ENCODE measurements around the gene EVI5. TPM values are rescaled to one million over a fixed set of nuclear protein-coding genes. Genes with fewer than 3 reads are reported as not detected.

The EVI5 gene
- total RNA-seq, 1 donor from 2014 or later = 30.3 TPM

DNA sequence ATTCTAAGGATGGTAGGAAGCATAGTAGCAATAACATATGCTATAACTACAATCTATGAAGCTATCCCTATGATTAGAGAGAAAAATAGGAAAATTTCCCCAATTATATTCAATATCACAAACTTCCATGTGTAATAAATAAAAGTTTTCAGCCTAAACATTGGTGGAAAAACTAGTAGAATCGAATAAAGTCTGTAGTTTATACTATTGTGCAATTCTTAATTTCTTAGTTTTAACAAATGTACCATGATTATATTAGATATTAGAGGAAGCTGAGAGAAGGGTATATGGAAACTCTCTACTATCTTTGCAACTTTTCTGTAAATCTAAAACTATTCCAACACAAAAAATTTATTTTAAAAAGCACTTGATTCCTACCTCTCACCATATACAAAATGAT is 284.4 kb downstream of the EVI5 start:
- TF ChIP-seq, protein P1, sequence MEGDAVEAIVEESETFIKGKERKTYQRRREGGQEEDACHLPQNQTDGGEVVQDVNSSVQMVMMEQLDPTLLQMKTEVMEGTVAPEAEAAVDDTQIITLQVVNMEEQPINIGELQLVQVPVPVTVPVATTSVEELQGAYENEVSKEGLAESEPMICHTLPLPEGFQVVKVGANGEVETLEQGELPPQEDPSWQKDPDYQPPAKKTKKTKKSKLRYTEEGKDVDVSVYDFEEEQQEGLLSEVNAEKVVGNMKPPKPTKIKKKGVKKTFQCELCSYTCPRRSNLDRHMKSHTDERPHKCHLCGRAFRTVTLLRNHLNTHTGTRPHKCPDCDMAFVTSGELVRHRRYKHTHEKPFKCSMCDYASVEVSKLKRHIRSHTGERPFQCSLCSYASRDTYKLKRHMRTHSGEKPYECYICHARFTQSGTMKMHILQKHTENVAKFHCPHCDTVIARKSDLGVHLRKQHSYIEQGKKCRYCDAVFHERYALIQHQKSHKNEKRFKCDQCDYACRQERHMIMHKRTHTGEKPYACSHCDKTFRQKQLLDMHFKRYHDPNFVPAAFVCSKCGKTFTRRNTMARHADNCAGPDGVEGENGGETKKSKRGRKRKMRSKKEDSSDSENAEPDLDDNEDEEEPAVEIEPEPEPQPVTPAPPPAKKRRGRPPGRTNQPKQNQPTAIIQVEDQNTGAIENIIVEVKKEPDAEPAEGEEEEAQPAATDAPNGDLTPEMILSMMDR (IDR thresholded peaks at IDR 0.05; ENCODE audit: unreplicated experiment) = no peak
- no peak overlapping the region for H3K4me3 Mint-ChIP-seq (ENCODE audit: low read depth)

DNA sequence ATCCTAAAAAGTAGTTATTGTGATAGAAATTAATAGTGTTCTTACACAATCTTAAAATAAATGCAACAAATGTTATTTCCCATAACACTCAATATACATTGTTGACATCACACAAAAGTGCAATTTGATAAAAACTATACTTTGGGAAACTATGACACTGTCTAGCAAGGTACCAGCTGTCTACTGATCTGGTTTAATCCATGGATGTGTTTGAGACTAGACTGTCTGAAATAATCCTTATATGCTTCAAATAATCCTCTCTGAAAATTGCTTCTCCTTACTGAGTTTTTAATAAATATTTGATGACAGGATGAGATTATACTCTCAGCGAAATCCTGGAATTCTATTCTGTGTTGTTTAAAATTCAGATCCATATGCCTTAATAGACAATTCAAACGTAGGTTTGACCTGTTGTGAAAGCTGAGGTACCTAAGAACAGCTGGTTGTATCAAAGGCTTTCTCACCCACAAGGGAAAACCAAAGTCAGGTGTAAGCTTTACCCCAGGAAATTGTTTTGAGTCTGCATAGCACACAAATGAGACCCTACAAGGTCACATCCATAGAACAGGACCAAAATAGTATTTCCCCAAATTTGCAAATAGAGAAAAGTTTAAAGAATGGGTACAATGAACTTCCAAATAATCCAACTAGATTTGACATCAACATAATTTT is 289.4 kb downstream of the EVI5 start:
- Mint-ChIP-seq H3K4me1 (ENCODE audit: low read depth) (no peaks in the 10 kb centered on the region), H3K36me3 (ENCODE audit: insufficient read depth) (no peaks in the 10 kb centered on the region), H3K27ac (no peak overlapping the region), H3K27me3 (peaks cover 25% of the 10 kb centered on the region), H3K9me3 (ENCODE audit: low read depth) (no peaks in the 10 kb centered on the region), H3K4me3 (ENCODE audit: low read depth) (no peak overlapping the region)
- TF ChIP-seq, protein P1 (IDR thresholded peaks at IDR 0.05; ENCODE audit: unreplicated experiment) = no peak
- DNase-seq (ENCODE audit: low spot score, unreplicated experiment) = no peak

More for the DNA sequence above, 284.4 kb downstream of the EVI5 start:
- Mint-ChIP-seq H3K36me3 (ENCODE audit: insufficient read depth) (no peaks in the 10 kb centered on the region), H3K27ac (no peak overlapping the region), H3K27me3 (no peaks in the 10 kb centered on the region), H3K4me1 (ENCODE audit: low read depth) (no peaks in the 10 kb centered on the region), H3K9me3 (ENCODE audit: low read depth) (no peaks in the 10 kb centered on the region)
- no peak for DNase-seq (ENCODE audit: low spot score, unreplicated experiment)

DNA sequence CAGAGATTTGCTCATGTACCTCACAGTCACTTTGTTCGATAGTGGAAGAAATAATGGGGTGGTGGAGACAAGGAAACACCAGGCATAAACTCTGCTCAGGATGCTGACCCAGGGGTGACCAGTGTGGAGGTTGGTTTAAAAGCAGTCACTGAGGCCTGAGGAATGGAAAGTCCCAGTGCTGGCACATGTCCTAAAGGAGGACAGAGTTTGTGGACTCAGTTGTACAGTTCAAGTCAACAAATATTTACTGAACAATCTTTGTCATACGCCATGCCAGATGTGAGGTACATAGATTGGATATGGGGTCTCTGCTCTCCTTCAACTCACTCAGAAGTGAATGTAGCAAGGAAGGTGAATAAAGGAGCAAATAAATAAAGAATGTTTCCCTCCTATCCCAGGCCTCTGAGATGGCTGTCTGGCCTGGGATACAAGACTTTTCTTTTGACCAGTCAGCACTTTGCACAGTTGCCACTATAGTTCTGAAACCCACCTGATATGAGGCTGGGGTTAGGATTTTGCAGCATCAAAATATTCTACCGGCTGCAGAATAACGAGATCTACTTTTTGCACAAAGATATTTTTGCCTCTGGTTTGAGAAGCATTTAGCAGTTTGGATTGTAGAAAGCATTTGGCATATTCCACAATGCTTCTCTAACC is 290.3 kb downstream of the EVI5 start:
- peaks cover 26% of the 10 kb centered on the region for H3K27me3 Mint-ChIP-seq
- no peaks in the 10 kb centered on the region for H3K9me3 Mint-ChIP-seq (ENCODE audit: low read depth)
- TF ChIP-seq, protein P1 (IDR thresholded peaks at IDR 0.05; ENCODE audit: unreplicated experiment) = no peak
- H3K36me3 Mint-ChIP-seq (ENCODE audit: insufficient read depth) = no peaks in the 10 kb centered on the region
- no peaks in the 10 kb centered on the region for H3K4me1 Mint-ChIP-seq (ENCODE audit: low read depth)
- H3K27ac Mint-ChIP-seq = no peak overlapping the region
- no peak overlapping the region for H3K4me3 Mint-ChIP-seq (ENCODE audit: low read depth)
- DNase-seq (ENCODE audit: low spot score, unreplicated experiment) = no peak

DNA sequence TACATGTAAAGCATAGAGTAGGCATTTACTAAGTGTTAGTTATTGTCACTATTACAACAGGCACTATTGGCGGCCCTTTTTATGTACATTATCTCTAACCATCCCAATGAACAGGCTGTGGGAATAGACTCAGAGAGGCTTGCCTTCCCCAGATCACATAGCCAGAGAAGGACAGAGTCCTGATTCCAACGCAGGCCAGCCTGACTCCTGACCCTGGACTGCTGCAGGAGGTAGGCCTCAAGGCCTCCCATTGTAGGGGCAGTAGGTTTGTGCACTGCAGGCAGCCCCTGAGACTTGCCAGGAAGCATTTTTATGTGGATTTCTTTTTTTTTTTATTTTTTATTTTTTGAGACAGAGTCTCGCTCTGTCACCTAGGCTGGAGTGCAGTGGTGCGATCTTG is 291.8 kb downstream of the EVI5 start:
- TF ChIP-seq, protein P1 (IDR thresholded peaks at IDR 0.05; ENCODE audit: unreplicated experiment) = no peak
- Mint-ChIP-seq H3K27ac (no peak overlapping the region), H3K27me3 (peaks cover 41% of the 10 kb centered on the region), H3K9me3 (ENCODE audit: low read depth) (no peaks in the 10 kb centered on the region), H3K36me3 (ENCODE audit: insufficient read depth) (no peaks in the 10 kb centered on the region), H3K4me3 (ENCODE audit: low read depth) (no peak overlapping the region), H3K4me1 (ENCODE audit: low read depth) (no peaks in the 10 kb centered on the region)
- DNase-seq (ENCODE audit: low spot score, unreplicated experiment) = no peak

DNA sequence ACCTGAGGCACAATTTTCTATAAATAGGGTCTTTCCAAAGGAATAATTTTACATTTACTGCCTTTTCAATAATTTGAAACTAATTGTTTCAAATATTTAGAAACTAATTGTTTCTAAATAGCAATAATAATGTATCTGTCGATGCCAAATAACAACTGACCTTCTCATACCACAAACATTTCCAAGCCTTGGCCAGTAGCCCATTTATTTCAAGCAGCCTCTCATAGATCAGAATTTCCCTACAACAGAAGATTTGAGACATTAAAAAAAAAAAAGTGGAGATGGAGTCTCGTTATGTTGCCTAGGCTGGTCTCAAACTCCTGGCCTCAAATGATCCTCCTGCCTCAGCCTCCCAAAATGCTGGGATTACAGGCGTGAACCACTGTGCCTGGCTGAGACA is 296.1 kb downstream of the EVI5 start:
- TF ChIP-seq, protein P1 (IDR thresholded peaks at IDR 0.05; ENCODE audit: unreplicated experiment) = no peak
- peaks cover 68% of the 10 kb centered on the region for H3K27me3 Mint-ChIP-seq
- H3K36me3 Mint-ChIP-seq (ENCODE audit: insufficient read depth) = no peaks in the 10 kb centered on the region
- no peaks in the 10 kb centered on the region for H3K9me3 Mint-ChIP-seq (ENCODE audit: low read depth)
- no peak for DNase-seq (ENCODE audit: low spot score, unreplicated experiment)
- H3K4me1 Mint-ChIP-seq (ENCODE audit: low read depth) = peaks cover 14% of the 10 kb centered on the region
- H3K27ac Mint-ChIP-seq = no peak overlapping the region
- H3K4me3 Mint-ChIP-seq (ENCODE audit: low read depth) = no peak overlapping the region
